Measurements from ENCODE around the gene ITPK1.
A peak's percentile ranks its signal among the peaks of the same experiment; 100 is the strongest.

Gene ITPK1

GRCh38 chr14:93122826-93123225 is 7.1 kb upstream of the ITPK1 start:
- Histone ChIP-seq H3K27ac (ENCODE audit: extremely low read depth, low read depth, low read length) (no peak overlapping the region), H3K4me1 (ENCODE audit: control insufficient read depth, insufficient read depth, low read length) (no peaks in the 10 kb centered on the region), H3K36me3 (ENCODE audit: control insufficient read depth in 2 of 2, insufficient read depth in 1 of 2, low read length in 2 of 2) (no peaks in the 10 kb centered on the region), H3K9me3 (ENCODE audit: control insufficient read depth, insufficient read depth, low read depth, low read length) (no peaks in the 10 kb centered on the region), H3K4me3 (ENCODE audit: low read depth, low read length) (no peak overlapping the region)
- TF ChIP-seq ZNF140 (tag by site-specific recombination; IDR thresholded peaks at IDR 0.05): no peak
- no peak for TF ChIP-seq REST (tag by site-specific recombination; IDR thresholded peaks at IDR 0.05)
- TF ChIP-seq ZNF362 (tag by site-specific recombination; IDR thresholded peaks at IDR 0.05): no peak
- TF ChIP-seq KLF16 (tag by site-specific recombination; IDR thresholded peaks at IDR 0.05): no peak
- TF ChIP-seq SP2 (tag by site-specific recombination; IDR thresholded peaks at IDR 0.05): no peak
- ChIA-PET POLR2A (no interaction called here), CTCF (interaction anchor here (0.7 to 1.9 kb wide), 3 partner anchors 9 to 94 kb away, joined by 3 to 5 read pairs (median 3); no protein-coding TSS in a partner anchor)

GRCh38 chr14:93121030-93121834 is 5.5 kb upstream of the ITPK1 start:
- Histone ChIP-seq H3K36me3 (ENCODE audit: control insufficient read depth in 2 of 2, insufficient read depth in 1 of 2, low read length in 2 of 2) (no peaks in the 10 kb centered on the region), H3K4me3 (ENCODE audit: low read depth, low read length) (no peak overlapping the region), H3K4me1 (ENCODE audit: control insufficient read depth, insufficient read depth, low read length) (0 out of 2 replicates have a peak, but pooled peaks cover 3% of the 10 kb centered on the region), H3K27ac (ENCODE audit: extremely low read depth, low read depth, low read length) (no peak overlapping the region), H3K9me3 (ENCODE audit: control insufficient read depth, insufficient read depth, low read depth, low read length) (no peaks in the 10 kb centered on the region)
- CTCF ChIA-PET: interaction anchor here (0.6 to 0.9 kb wide), 6 partner anchors 8 to 414 kb away, joined by 3 to 4 read pairs (median 3); no protein-coding TSS in a partner anchor
- TF ChIP-seq ZIC2 (tag by site-specific recombination; IDR thresholded peaks at IDR 0.05) (peak; percentile 31; the same call in 1 of the 2 replicates), ZNF747 (tag by site-specific recombination; IDR thresholded peaks at IDR 0.05) (no peak), SP2 (tag by site-specific recombination; IDR thresholded peaks at IDR 0.05) (no peak)
- POLR2A ChIA-PET: interaction anchor here (0.5 kb wide), 1 partner anchor 58 kb away, joined by 3 read pairs; no protein-coding TSS in a partner anchor

GRCh38 chr14:93120517-93120916 is 4.8 kb upstream of the ITPK1 start:
- POLR2A ChIA-PET: interaction anchor here (0.5 kb wide), 1 partner anchor 58 kb away, joined by 3 read pairs; no protein-coding TSS in a partner anchor

GRCh38 chr14:93116676-93117200 is 1.0 kb upstream of the ITPK1 start:
- peaks cover 17% of the 10 kb centered on the region for H3K4me1 ChIP-seq (ENCODE audit: control insufficient read depth, insufficient read depth, low read length)
- peak overlapping the region; percentile 60 for H3K4me3 ChIP-seq (ENCODE audit: low read depth, low read length)
- no peaks in the 10 kb centered on the region for H3K36me3 ChIP-seq (ENCODE audit: control insufficient read depth in 2 of 2, insufficient read depth in 1 of 2, low read length in 2 of 2)
- H3K9me3 ChIP-seq (ENCODE audit: control insufficient read depth, insufficient read depth, low read depth, low read length): no peaks in the 10 kb centered on the region
- POLR2A ChIA-PET: no interaction called here
- CTCF ChIA-PET: interaction anchor here (0.5 to 7.6 kb wide), 6 partner anchors 20 to 421 kb away, joined by 3 to 155 read pairs (median 3); no protein-coding TSS in a partner anchor
- peak overlapping the region; percentile 92; the same call in 1 of the 2 replicates for H3K27ac ChIP-seq (ENCODE audit: extremely low read depth, low read depth, low read length)
- no peak for TF ChIP-seq ZNF169 (tag by site-specific recombination; IDR thresholded peaks at IDR 0.05)
- TF ChIP-seq ZNF239 (tag by site-specific recombination; IDR thresholded peaks at IDR 0.05): no peak
- no peak for TF ChIP-seq ZSCAN30 (tag by site-specific recombination; IDR thresholded peaks at IDR 0.05)
- no peak for TF ChIP-seq REPIN1 (tag by site-specific recombination; IDR thresholded peaks at IDR 0.05; ENCODE audit: low read depth)
- TF ChIP-seq ZNF121 (tag by site-specific recombination; IDR thresholded peaks at IDR 0.05): peak; percentile 75
- no peak for TF ChIP-seq ZNF623 (tag by site-specific recombination; IDR thresholded peaks at IDR 0.05)
- TF ChIP-seq PRDM10 (tag by site-specific recombination; IDR thresholded peaks at IDR 0.05): no peak

More at GRCh38 chr14:93120517-93120916, 4.8 kb upstream of the ITPK1 start:
- CTCF ChIA-PET: interaction anchor here (0.6 to 1.4 kb wide), 7 partner anchors 7 to 414 kb away, joined by 3 to 4 read pairs (median 3); no protein-coding TSS in a partner anchor
- Histone ChIP-seq H3K9me3 (ENCODE audit: control insufficient read depth, insufficient read depth, low read depth, low read length) (no peaks in the 10 kb centered on the region), H3K4me1 (ENCODE audit: control insufficient read depth, insufficient read depth, low read length) (0 out of 2 replicates have a peak, but pooled peaks cover 4% of the 10 kb centered on the region), H3K27ac (ENCODE audit: extremely low read depth, low read depth, low read length) (no peak overlapping the region), H3K4me3 (ENCODE audit: low read depth, low read length) (no peak overlapping the region), H3K36me3 (ENCODE audit: control insufficient read depth in 2 of 2, insufficient read depth in 1 of 2, low read length in 2 of 2) (no peaks in the 10 kb centered on the region)
- no peak for TF ChIP-seq KLF7 (tag by site-specific recombination; IDR thresholded peaks at IDR 0.05; ENCODE audit: borderline replicate concordance)
- no peak for TF ChIP-seq ZNF302 (tag by site-specific recombination; IDR thresholded peaks at IDR 0.05; ENCODE audit: low read depth)
- TF ChIP-seq ZNF37A (tag by site-specific recombination; IDR thresholded peaks at IDR 0.05): no peak
- no peak for TF ChIP-seq GLIS2 (tag by site-specific recombination; IDR thresholded peaks at IDR 0.05)
- no peak for TF ChIP-seq ZNF664 (tag by site-specific recombination; IDR thresholded peaks at IDR 0.05)
- TF ChIP-seq KLF9 (tag by site-specific recombination; IDR thresholded peaks at IDR 0.05; ENCODE audit: low read depth): no peak
- TF ChIP-seq ZNF350 (tag by site-specific recombination; IDR thresholded peaks at IDR 0.05): no peak
- no peak for TF ChIP-seq ZNF610 (tag by site-specific recombination; IDR thresholded peaks at IDR 0.05; ENCODE audit: borderline replicate concordance)
- TF ChIP-seq ZNF600 (tag by site-specific recombination; IDR thresholded peaks at IDR 0.05): no peak
